ENCODE data around the gene PLXDC2.

Gene PLXDC2

GRCh38 chr10:19860107-19860506 lies 43.9 kb downstream of the PLXDC2 start:
- Mint-ChIP-seq H3K27me3 (no peaks in the 10 kb centered on the region), H3K9me3 (peaks cover 0 to 13% of the 10 kb centered on the region in 2 donors), H3K36me3 (no peaks in the 10 kb centered on the region), H3K27ac (no peak overlapping the region), H3K4me3 (no peak overlapping the region), H3K4me1 (no peaks in the 10 kb centered on the region)
- ATAC-seq (replicated peaks): no peak
- DNase-seq: no peak

GRCh38 chr10:19862811-19863515 lies 46.7 kb downstream of the PLXDC2 start:
- H3K4me3 Mint-ChIP-seq: no peak overlapping the region
- ATAC-seq (replicated peaks) (no peak), DNase-seq (no peak)
- no peaks in the 10 kb centered on the region for H3K27me3 Mint-ChIP-seq
- H3K4me1 Mint-ChIP-seq: no peaks in the 10 kb centered on the region
- H3K9me3 Mint-ChIP-seq: peaks cover 0 to 13% of the 10 kb centered on the region in 2 donors
- H3K27ac Mint-ChIP-seq: no peak overlapping the region
- no peaks in the 10 kb centered on the region for H3K36me3 Mint-ChIP-seq

DNA sequence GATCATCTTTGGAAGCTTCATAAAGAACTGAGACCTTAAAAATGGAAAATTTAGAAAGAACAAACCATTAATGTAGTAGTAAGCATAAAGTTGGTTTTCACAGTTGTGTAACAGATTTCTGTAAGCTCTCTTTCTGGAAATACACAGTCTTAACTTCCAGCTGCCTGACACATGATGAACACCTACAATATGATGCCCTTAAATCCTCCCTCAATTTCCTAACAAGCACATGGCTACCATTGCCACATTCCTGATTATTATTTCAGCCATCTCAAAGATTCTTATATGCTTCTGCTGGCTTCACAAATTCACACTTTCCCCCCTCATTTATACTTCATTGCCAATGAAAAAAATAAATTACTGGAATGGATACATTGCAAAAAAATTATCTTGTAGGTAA lies 49.4 kb downstream of the PLXDC2 start:
- ATAC-seq (replicated peaks) (no peak), DNase-seq (no peak)
- peaks cover 1 to 8% of the 10 kb centered on the region in 2 donors for H3K9me3 Mint-ChIP-seq
- H3K27me3 Mint-ChIP-seq: no peaks in the 10 kb centered on the region
- no peak overlapping the region for H3K4me3 Mint-ChIP-seq
- H3K27ac Mint-ChIP-seq: no peak overlapping the region
- H3K36me3 Mint-ChIP-seq: no peaks in the 10 kb centered on the region
- no peaks in the 10 kb centered on the region for H3K4me1 Mint-ChIP-seq

DNA sequence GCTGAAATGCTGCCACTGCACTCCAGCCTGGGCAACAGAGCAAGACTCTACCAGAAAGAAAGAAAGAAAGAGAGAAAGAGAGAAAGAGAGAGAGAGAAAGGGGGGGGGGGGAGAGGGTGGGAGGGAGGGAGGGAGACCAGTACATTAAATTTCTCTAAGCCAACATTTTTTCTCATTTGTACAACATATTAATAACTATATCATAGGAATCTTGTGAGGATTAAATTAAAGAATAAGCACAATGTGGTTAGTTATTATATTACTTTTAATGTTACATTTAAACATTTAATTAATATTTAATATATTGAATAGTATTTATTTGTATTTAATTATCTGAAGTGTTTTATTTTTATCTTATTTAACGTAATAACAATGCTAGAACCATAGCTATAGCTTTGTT lies 53.1 kb downstream of the PLXDC2 start:
- no peaks in the 10 kb centered on the region for H3K4me1 Mint-ChIP-seq
- H3K27me3 Mint-ChIP-seq: no peaks in the 10 kb centered on the region
- no peaks in the 10 kb centered on the region for H3K36me3 Mint-ChIP-seq
- no peak overlapping the region for H3K27ac Mint-ChIP-seq
- H3K9me3 Mint-ChIP-seq: peaks cover 1 to 3% of the 10 kb centered on the region in 2 donors
- ATAC-seq (replicated peaks) (no peak), DNase-seq (no peak)
- no peak overlapping the region for H3K4me3 Mint-ChIP-seq

GRCh38 chr10:19872504-19873271 lies 56.5 kb downstream of the PLXDC2 start:
- H3K27me3 Mint-ChIP-seq: no peaks in the 10 kb centered on the region
- H3K4me1 Mint-ChIP-seq: no peaks in the 10 kb centered on the region
- H3K27ac Mint-ChIP-seq: no peak overlapping the region
- H3K36me3 Mint-ChIP-seq: no peaks in the 10 kb centered on the region
- no peak for ATAC-seq (replicated peaks)
- H3K4me3 Mint-ChIP-seq: no peak overlapping the region
- no peak for DNase-seq
- peaks cover 1 to 3% of the 10 kb centered on the region in 2 donors for H3K9me3 Mint-ChIP-seq

- H3K36me3 Mint-ChIP-seq: no peaks in the 10 kb centered on the region
- DNase-seq (no peak), ATAC-seq (replicated peaks) (no peak)
- no peaks in the 10 kb centered on the region for H3K27me3 Mint-ChIP-seq
- H3K27ac Mint-ChIP-seq: no peak overlapping the region
- peaks cover under 1% of the 10 kb centered on the region in 2 donors for H3K9me3 Mint-ChIP-seq
- no peak overlapping the region for H3K4me3 Mint-ChIP-seq
- no peaks in the 10 kb centered on the region for H3K4me1 Mint-ChIP-seq
These were observed 58.0 kb downstream of the PLXDC2 start for GRCh38 chr10:19874190-19874589.

DNA sequence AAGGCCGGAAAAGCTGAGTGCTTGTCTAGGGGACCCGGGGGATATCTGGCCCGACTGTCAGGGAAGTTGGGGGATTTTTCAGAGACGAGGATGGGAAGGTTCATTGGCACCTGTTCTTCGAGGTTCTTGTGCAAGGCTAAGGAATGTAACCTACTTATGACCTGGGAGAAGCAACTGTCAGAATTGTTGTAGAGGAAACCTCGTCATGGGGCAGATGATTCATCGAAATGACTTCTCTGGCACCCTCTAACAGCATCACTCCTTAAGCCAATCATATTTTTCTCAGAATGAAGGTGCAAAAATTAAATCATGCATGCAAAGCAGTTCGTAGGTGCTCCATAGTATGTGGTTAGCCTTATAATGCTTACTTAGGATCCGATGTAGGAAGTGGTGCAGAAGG lies 58.6 kb downstream of the PLXDC2 start:
- no peaks in the 10 kb centered on the region for H3K36me3 Mint-ChIP-seq
- DNase-seq (no peak), ATAC-seq (replicated peaks) (no peak)
- H3K4me3 Mint-ChIP-seq: no peak overlapping the region
- no peaks in the 10 kb centered on the region for H3K4me1 Mint-ChIP-seq
- peaks cover 0 to 1% of the 10 kb centered on the region in 2 donors for H3K9me3 Mint-ChIP-seq
- no peak overlapping the region for H3K27ac Mint-ChIP-seq
- no peaks in the 10 kb centered on the region for H3K27me3 Mint-ChIP-seq

DNA sequence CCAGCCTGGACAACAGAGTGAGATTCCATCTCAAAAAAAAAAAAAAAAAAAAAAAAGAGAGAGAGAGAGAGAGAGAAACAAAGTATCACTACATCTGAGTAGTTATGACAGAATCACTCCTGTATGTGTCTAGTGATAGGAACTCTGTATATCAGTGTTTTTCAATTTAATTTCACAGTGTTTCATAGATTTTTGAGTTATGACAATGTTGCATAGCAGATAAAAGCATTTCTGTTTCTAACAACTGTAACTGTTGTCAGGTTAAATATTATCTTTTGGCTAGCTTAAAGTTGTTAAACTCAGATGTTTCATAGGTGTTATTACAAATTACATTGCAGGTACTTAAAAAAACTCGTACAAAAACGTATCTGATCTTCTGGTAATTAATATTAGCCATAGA lies 60.3 kb downstream of the PLXDC2 start:
- ATAC-seq (replicated peaks): no peak
- H3K9me3 Mint-ChIP-seq: peaks cover 0 to 1% of the 10 kb centered on the region in 2 donors

GRCh38 chr10:19877466-19878255 lies 61.4 kb downstream of the PLXDC2 start:
- no peak overlapping the region for H3K27ac Mint-ChIP-seq
- H3K36me3 Mint-ChIP-seq: no peaks in the 10 kb centered on the region
- H3K4me3 Mint-ChIP-seq: no peak overlapping the region
- ATAC-seq (replicated peaks) (no peak), DNase-seq (no peak)
- H3K27me3 Mint-ChIP-seq: no peaks in the 10 kb centered on the region
- peaks cover 0 to 1% of the 10 kb centered on the region in 2 donors for H3K9me3 Mint-ChIP-seq
- no peaks in the 10 kb centered on the region for H3K4me1 Mint-ChIP-seq

More for the DNA sequence above, 60.3 kb downstream of the PLXDC2 start:
- Mint-ChIP-seq H3K4me1 (no peaks in the 10 kb centered on the region), H3K4me3 (no peak overlapping the region), H3K27me3 (no peaks in the 10 kb centered on the region), H3K36me3 (no peaks in the 10 kb centered on the region), H3K27ac (no peak overlapping the region)
- no peak for DNase-seq

GRCh38 chr10:19882621-19883020 lies 66.4 kb downstream of the PLXDC2 start:
- Mint-ChIP-seq H3K36me3 (no peaks in the 10 kb centered on the region), H3K27me3 (no peaks in the 10 kb centered on the region)

DNA sequence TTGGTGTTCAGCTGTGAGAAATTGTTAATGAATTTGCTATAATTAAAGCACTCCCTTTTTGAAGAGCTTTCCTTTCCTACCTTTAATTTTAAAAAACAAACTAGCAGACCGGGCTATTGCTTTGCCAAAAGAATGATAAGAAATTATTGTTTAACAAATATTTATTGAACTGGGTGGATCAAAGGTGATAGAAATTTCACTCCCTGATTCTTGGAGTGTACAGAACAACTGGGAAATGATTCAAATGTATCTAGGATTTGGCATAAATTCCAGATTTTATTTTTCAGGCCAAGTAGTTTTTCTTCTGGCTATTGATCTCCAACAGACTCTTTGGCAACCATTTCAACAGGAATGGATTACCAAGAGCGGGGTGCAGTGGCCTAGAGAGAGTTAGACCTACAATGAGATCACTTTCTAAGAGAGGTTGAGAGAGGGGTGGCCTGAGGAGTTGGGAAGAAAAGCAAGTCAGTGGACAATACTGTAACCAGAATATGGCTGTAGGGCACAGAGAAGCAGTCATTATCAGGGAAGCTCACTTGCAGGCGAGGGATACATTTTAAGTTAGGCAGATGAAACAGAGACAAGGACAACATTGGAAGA lies 71.9 kb downstream of the PLXDC2 start:
- H3K4me3 Mint-ChIP-seq: no peak overlapping the region
- H3K27me3 Mint-ChIP-seq: no peaks in the 10 kb centered on the region
- DNase-seq (no peak), ATAC-seq (replicated peaks) (no peak)
- H3K36me3 Mint-ChIP-seq: no peaks in the 10 kb centered on the region
- H3K27ac Mint-ChIP-seq: no peak overlapping the region
- H3K9me3 Mint-ChIP-seq: peaks cover 0 to 2% of the 10 kb centered on the region in 2 donors
- no peaks in the 10 kb centered on the region for H3K4me1 Mint-ChIP-seq

More at GRCh38 chr10:19882621-19883020, 66.4 kb downstream of the PLXDC2 start:
- H3K9me3 Mint-ChIP-seq: peaks cover 0 to 4% of the 10 kb centered on the region in 2 donors
- H3K4me1 Mint-ChIP-seq: no peaks in the 10 kb centered on the region
- no peak overlapping the region for H3K27ac Mint-ChIP-seq
- H3K4me3 Mint-ChIP-seq: no peak overlapping the region
- DNase-seq: no peak
- ATAC-seq (replicated peaks): no peak

- no peak for ATAC-seq (replicated peaks)
- H3K27ac Mint-ChIP-seq: no peak overlapping the region
- H3K36me3 Mint-ChIP-seq: no peaks in the 10 kb centered on the region
- DNase-seq: no peak
- H3K4me3 Mint-ChIP-seq: no peak overlapping the region
- H3K27me3 Mint-ChIP-seq: no peaks in the 10 kb centered on the region
- H3K4me1 Mint-ChIP-seq: no peaks in the 10 kb centered on the region
- peaks cover 0 to 2% of the 10 kb centered on the region in 2 donors for H3K9me3 Mint-ChIP-seq
These were observed 73.0 kb downstream of the PLXDC2 start for GRCh38 chr10:19889256-19889655.

- peaks cover 0 to 3% of the 10 kb centered on the region in 2 donors for H3K9me3 Mint-ChIP-seq
- no peak overlapping the region for H3K27ac Mint-ChIP-seq
- H3K4me3 Mint-ChIP-seq: no peak overlapping the region
- DNase-seq (no peak), ATAC-seq (replicated peaks) (no peak)
- H3K4me1 Mint-ChIP-seq: no peaks in the 10 kb centered on the region
- H3K36me3 Mint-ChIP-seq: no peaks in the 10 kb centered on the region
- no peaks in the 10 kb centered on the region for H3K27me3 Mint-ChIP-seq
These were observed 75.2 kb downstream of the PLXDC2 start for GRCh38 chr10:19891429-19891828.

GRCh38 chr10:19892270-19892669 lies 76.0 kb downstream of the PLXDC2 start:
- Mint-ChIP-seq H3K4me3 (no peak overlapping the region), H3K27ac (no peak overlapping the region), H3K4me1 (no peaks in the 10 kb centered on the region), H3K9me3 (peaks cover 0 to 3% of the 10 kb centered on the region in 2 donors), H3K27me3 (no peaks in the 10 kb centered on the region), H3K36me3 (no peaks in the 10 kb centered on the region)
- ATAC-seq (replicated peaks) (no peak), DNase-seq (no peak)

Data from stimulated activated naive B cell treated with anti-CD40 and anti-IgM and Interleukin-4, amounts not matched to agents 10 μg/mL and 1 μg/mL and 100 μg/mL, for 72 hours (primary cell).